Natural killer cell (primary cell): ENCODE data around the gene KIF19. TPM values are rescaled to one million over a fixed set of nuclear protein-coding genes. Genes with fewer than 3 reads are reported as not detected.

ENCODE experiments used
- ATAC-seq, 3 donors: fragments of 150-1000 bp in 2 of 3; fragments of 200-7000 bp in 1 of 3; cut with Tn5 transposase; 1 replicate in 1 of 3; 2 replicates in 2 of 3; pipeline ENCODE4 v1.10.0; 2021; ENCODE audit warnings: mild to moderate bottlenecking in 2 of 3, moderate library complexity in 2 of 3
- DNase-seq, 2 donors: peaks; one replicate each; pipeline versions ENCODE4 v3.0.0 to v3.0.0-alpha.2; 2013 to 2021; ENCODE audit warnings: mixed read lengths in 1 of 2
- H3K27ac ChIP-seq: one replicate; pipeline ENCODE4 v1.5.1; 2013; ENCODE audit warnings: mild to moderate bottlenecking, low read length
- H3K27me3 ChIP-seq: one replicate; pipeline ENCODE4 v1.6.1; 2013; ENCODE audit warnings: low read length; ENCODE audit not compliant: control insufficient read depth, insufficient read depth
- H3K36me3 ChIP-seq: one replicate; pipeline ENCODE4 v1.6.1; 2013; ENCODE audit warnings: low read length; ENCODE audit not compliant: control insufficient read depth, insufficient read depth
- H3K4me1 ChIP-seq: one replicate; pipeline ENCODE4 v1.6.1; 2013; ENCODE audit warnings: low read length; ENCODE audit not compliant: control insufficient read depth, insufficient read depth
- H3K4me3 ChIP-seq: one replicate; pipeline ENCODE4 v1.5.1; 2013; ENCODE audit warnings: low read length
- H3K9me3 ChIP-seq: one replicate; pipeline ENCODE4 v1.6.1; 2013; ENCODE audit warnings: low read length; ENCODE audit not compliant: control insufficient read depth, insufficient read depth
- H3K27ac Mint-ChIP-seq, 2 donors: one replicate each; pipeline ENCODE4 v1.8.0; 2022; ENCODE audit warnings: mild to moderate bottlenecking in 2 of 2, mixed read lengths in 2 of 2, moderate library complexity in 1 of 2
- H3K27me3 Mint-ChIP-seq, 2 donors: one replicate each; pipeline ENCODE4 v1.8.0; 2022; ENCODE audit warnings: low read depth in 2 of 2, mixed read lengths in 2 of 2
- H3K36me3 Mint-ChIP-seq: one replicate; pipeline ENCODE4 v1.8.0; 2022; ENCODE audit warnings: mixed read lengths
- H3K4me1 Mint-ChIP-seq, 2 donors: one replicate each; pipeline ENCODE4 v1.8.0; 2022; ENCODE audit warnings: mixed read lengths in 2 of 2
- H3K4me3 Mint-ChIP-seq: one replicate; pipeline ENCODE4 v1.8.0; 2022; ENCODE audit warnings: mild to moderate bottlenecking, moderate library complexity, mixed read lengths
- H3K9me3 Mint-ChIP-seq, 2 donors: one replicate each; pipeline ENCODE4 v1.8.0; 2022; ENCODE audit warnings: mixed read lengths in 2 of 2
- CTCF ChIP-seq: fragments of 200-600 bp; IDR thresholded peaks from one replicate; pipeline ENCODE4 v1.8.0; 2022; ENCODE audit warnings: antibody characterized with exemption
- WGBS: methylation state at CpG from one replicate; pipeline ENCODE4 v1.1.7; 2013; ENCODE audit warnings: missing lambda C conversion rate; ENCODE audit not compliant: insufficient coverage; 5-methylcytosine and 5-hydroxymethylcytosine counted together
- intact Hi-C: fragments of 100-400 bp; cut with micrococcal nuclease; formaldehyde crosslinking; loops from one replicate; pipeline ENCODE4 v1.14.2; 2022
- total RNA-seq, 4 donors: library from RNA; stranded (reverse); fragments of 120-200 nt in 1 of 4; gene quantifications; one replicate each; pipeline versions ENCODE4 v1.2.3 to v1.2.4, GENCODE V29; 2013 to 2022

KIF19 gene
- total RNA-seq, 3 donors from 2014 or later (not counting 1 experiment from before 2014, with no cell fraction given) = 1.7 to 7.1 (median 6.1) TPM

- Histone ChIP-seq H3K36me3 (no peaks in the 10 kb centered on the region), H3K4me1 (peaks cover 31% of the 10 kb centered on the region), H3K27ac (peak overlapping the region; percentile 29), H3K9me3 (no peaks in the 10 kb centered on the region), H3K27me3 (no peaks in the 10 kb centered on the region), H3K4me3 (no peak overlapping the region)
- H3K9me3 Mint-ChIP-seq = no peaks in the 10 kb centered on the region
- ATAC-seq (peak in 2 of 3 donors; percentile 4 to 6), DNase-seq (no peak)
- H3K4me1 Mint-ChIP-seq = peaks cover 30 to 32% of the 10 kb centered on the region in 2 donors
- H3K27me3 Mint-ChIP-seq = no peaks in the 10 kb centered on the region
- no peak for TF ChIP-seq CTCF
- WGBS = 35% methylated on average over 17 of the region's 17 CpGs
- no peaks in the 10 kb centered on the region for H3K36me3 Mint-ChIP-seq
- H3K27ac Mint-ChIP-seq = peak overlapping the region; percentile 78 to 87
- H3K4me3 Mint-ChIP-seq = no peak overlapping the region
- intact Hi-C loops = no loop called here
Observed at GRCh38 chr17:74380086-74380958, 54.3 kb downstream of the KIF19 start.

- DNase-seq = no peak
- peaks cover 30 to 32% of the 10 kb centered on the region in 2 donors for H3K4me1 Mint-ChIP-seq
- H3K9me3 ChIP-seq = no peaks in the 10 kb centered on the region
- 91% methylated on average over 13 of the region's 15 CpGs for WGBS
- no peaks in the 10 kb centered on the region for H3K27me3 Mint-ChIP-seq
- peaks cover 34% of the 10 kb centered on the region for H3K4me1 ChIP-seq
- peak overlapping the region; percentile 78 to 87 for H3K27ac Mint-ChIP-seq
- no peak for TF ChIP-seq CTCF
- H3K27ac ChIP-seq = no peak overlapping the region
- H3K36me3 ChIP-seq = no peaks in the 10 kb centered on the region
- ATAC-seq = no peak
- no peaks in the 10 kb centered on the region for H3K27me3 ChIP-seq
- intact Hi-C loops = no loop called here
- H3K4me3 Mint-ChIP-seq = no peak overlapping the region
- H3K9me3 Mint-ChIP-seq = no peaks in the 10 kb centered on the region
- H3K4me3 ChIP-seq = no peak overlapping the region
- no peaks in the 10 kb centered on the region for H3K36me3 Mint-ChIP-seq
Observed at GRCh38 chr17:74380959-74381808, 55.2 kb downstream of the KIF19 start.

GRCh38 chr17:74383141-74383540, 57.1 kb downstream of the KIF19 start:
- H3K27ac Mint-ChIP-seq = peak overlapping the region; percentile 7 to 63

More at GRCh38 chr17:74383141-74383540, 57.1 kb downstream of the KIF19 start:
- 91% methylated on average over 5 of the region's 5 CpGs for WGBS
- H3K27me3 ChIP-seq = no peaks in the 10 kb centered on the region
- H3K27me3 Mint-ChIP-seq = no peaks in the 10 kb centered on the region
- H3K36me3 ChIP-seq = no peaks in the 10 kb centered on the region
- no peak overlapping the region for H3K4me3 ChIP-seq
- H3K36me3 Mint-ChIP-seq = no peaks in the 10 kb centered on the region
- ATAC-seq = no peak
- H3K9me3 Mint-ChIP-seq = no peaks in the 10 kb centered on the region
- no peaks in the 10 kb centered on the region for H3K9me3 ChIP-seq
- H3K4me1 Mint-ChIP-seq = peaks cover 26 to 29% of the 10 kb centered on the region in 2 donors
- peaks cover 28% of the 10 kb centered on the region for H3K4me1 ChIP-seq
- no peak overlapping the region for H3K27ac ChIP-seq
- no peak for TF ChIP-seq CTCF
- intact Hi-C loops = no loop called here
- no peak for DNase-seq
- H3K4me3 Mint-ChIP-seq = no peak overlapping the region
